Mesendoderm (in vitro differentiated cells): ENCODE measurements around the gene ETFA.
"Not testable (repeated sequence)": the region's sequence is repeated elsewhere in the genome, so short reads cannot be mapped to it uniquely, and the experiment has no call there.

Source experiments
- DNase-seq: peaks from one replicate; pipeline ENCODE4 v3.0.0; 2013
- H2AK5ac ChIP-seq: 2 replicates; pipeline ENCODE4 v1.6.1; 2013; ENCODE audit warnings: low read length, inconsistent platforms
- H2BK120ac ChIP-seq: 2 replicates; pipeline ENCODE4 v1.6.1; 2013; ENCODE audit warnings: low read depth, mild to moderate bottlenecking, low read length, moderate library complexity, mixed read lengths
- H2BK15ac ChIP-seq: replicated peaks from 2 replicates; pipeline ENCODE4 v1.6.1; 2013; ENCODE audit warnings: low read depth, mild to moderate bottlenecking, moderate library complexity
- H2BK5ac ChIP-seq: 2 replicates; pipeline ENCODE4 v1.6.1; 2013; ENCODE audit warnings: low read length, inconsistent platforms
- H3K18ac ChIP-seq: 2 replicates; pipeline ENCODE4 v1.6.1; 2013; ENCODE audit warnings: mild to moderate bottlenecking, low read length, mixed read lengths
- H3K23ac ChIP-seq: one replicate; pipeline ENCODE4 v1.6.1; 2013; ENCODE audit warnings: low read length
- H3K27ac ChIP-seq: 2 replicates; pipeline ENCODE4 v1.5.1; 2013; ENCODE audit warnings: low read depth, mild to moderate bottlenecking, inconsistent platforms, low read length, moderate library complexity
- H3K27me3 ChIP-seq: 2 replicates; pipeline ENCODE4 v1.6.1; 2013; ENCODE audit warnings: low read length, control low read depth, mild to moderate bottlenecking, inconsistent platforms; ENCODE audit not compliant: insufficient read depth, poor library complexity
- H3K36me3 ChIP-seq: 2 replicates; pipeline ENCODE4 v1.6.1; 2013; ENCODE audit warnings: low read length, inconsistent platforms; ENCODE audit not compliant: control insufficient read depth, insufficient read depth
- H3K4ac ChIP-seq: one replicate; pipeline ENCODE4 v1.6.1; 2013; ENCODE audit warnings: low read depth, mild to moderate bottlenecking, low read length, moderate library complexity
- H3K4me1 ChIP-seq: 2 replicates; pipeline ENCODE4 v1.6.1; 2013; ENCODE audit warnings: low read depth, low read length, inconsistent platforms; ENCODE audit not compliant: control insufficient read depth
- H3K4me2 ChIP-seq: 2 replicates; pipeline ENCODE4 v1.6.1; 2013; ENCODE audit warnings: low read length
- H3K4me3 ChIP-seq: 2 replicates; pipeline ENCODE4 v1.5.1; 2013; ENCODE audit warnings: mild to moderate bottlenecking, low read length
- H3K56ac ChIP-seq: one replicate; pipeline ENCODE4 v1.6.1; 2013; ENCODE audit warnings: low read length
- H3K79me1 ChIP-seq: 2 replicates; pipeline ENCODE4 v1.6.1; 2013; ENCODE audit warnings: low read length, inconsistent platforms
- H3K79me2 ChIP-seq: 2 replicates; pipeline ENCODE4 v1.6.1; 2013; ENCODE audit warnings: mild to moderate bottlenecking, low read length; ENCODE audit not compliant: control insufficient read depth, insufficient read depth
- H3K9ac ChIP-seq: 2 replicates; pipeline ENCODE4 v1.6.1; 2013; ENCODE audit warnings: low read length, inconsistent platforms
- H4K5ac ChIP-seq: one replicate; pipeline ENCODE4 v1.6.1; 2013; ENCODE audit warnings: low read length
- H4K8ac ChIP-seq: one replicate; pipeline ENCODE4 v1.6.1; 2013; ENCODE audit warnings: low read depth, mild to moderate bottlenecking, control low read depth, low read length, moderate library complexity
- WGBS: extraction: QIAGEN DNeasy Blood & Tissue Kit; methylation state at CpG from one replicate; pipeline ENCODE4 v1.1.7; 2013; ENCODE audit warnings: low lambda C conversion rate, missing lambda C conversion rate; ENCODE audit not compliant: insufficient coverage; ENCODE audit errors: extremely low coverage; 5-methylcytosine and 5-hydroxymethylcytosine counted together

ETFA gene

GRCh38 chr15:76298986-76299385, 12.3 kb downstream of the ETFA start:
- H3K4ac ChIP-seq: no peak overlapping the region
- H3K9ac ChIP-seq: no peak overlapping the region
- H2BK120ac ChIP-seq: no peak overlapping the region
- no peak overlapping the region for H3K23ac ChIP-seq
- H2BK5ac ChIP-seq: no peak overlapping the region
- H3K4me2 ChIP-seq: no peak overlapping the region
- no CpG with 5 or more reads among the region's 3 CpGs for whole genome bisulfite sequencing
- DNase-seq: no peak
- no peak overlapping the region for H3K4me3 ChIP-seq
- no peak overlapping the region for H4K8ac ChIP-seq
- no peak overlapping the region for H2AK5ac ChIP-seq
- no peak overlapping the region for H2BK15ac ChIP-seq
- no peak overlapping the region for H4K5ac ChIP-seq
- no peak overlapping the region for H3K56ac ChIP-seq
- H3K79me2 ChIP-seq: peaks cover 3% of the 10 kb centered on the region
- H3K36me3 ChIP-seq: no peaks in the 10 kb centered on the region
- H3K18ac ChIP-seq: no peak overlapping the region
- peaks cover 2% of the 10 kb centered on the region for H3K4me1 ChIP-seq
- H3K27ac ChIP-seq: no peak overlapping the region
- peaks cover 9% of the 10 kb centered on the region for H3K79me1 ChIP-seq
- no peaks in the 10 kb centered on the region for H3K27me3 ChIP-seq

- DNase-seq, H3K27me3 ChIP-seq, H3K36me3 ChIP-seq, H3K9ac ChIP-seq, H3K79me1 ChIP-seq, H2BK120ac ChIP-seq, H2AK5ac ChIP-seq, H3K27ac ChIP-seq, H4K5ac ChIP-seq, H3K4me2 ChIP-seq, H3K4me3 ChIP-seq, H2BK15ac ChIP-seq, H3K4me1 ChIP-seq, H2BK5ac ChIP-seq, H3K4ac ChIP-seq, H3K79me2 ChIP-seq, H4K8ac ChIP-seq, H3K56ac ChIP-seq, H3K23ac ChIP-seq, H3K18ac ChIP-seq: not testable (repeated sequence)
- no CpG with 5 or more reads among the region's 4 CpGs for WGBS
Observed at GRCh38 chr15:76297951-76298350, 13.3 kb downstream of the ETFA start.

GRCh38 chr15:76296849-76297248, 14.4 kb downstream of the ETFA start:
- Histone ChIP-seq H3K4ac (no peak overlapping the region), H3K4me2 (no peak overlapping the region), H3K27me3 (no peaks in the 10 kb centered on the region), H3K79me1 (peaks cover 7% of the 10 kb centered on the region), H4K8ac (no peak overlapping the region), H3K4me3 (no peak overlapping the region), H2AK5ac (no peak overlapping the region), H3K23ac (no peak overlapping the region), H3K18ac (no peak overlapping the region), H3K79me2 (peaks cover 2% of the 10 kb centered on the region), H2BK5ac (no peak overlapping the region), H4K5ac (no peak overlapping the region), H3K36me3 (no peaks in the 10 kb centered on the region), H2BK120ac (no peak overlapping the region), H3K27ac (no peak overlapping the region), H3K56ac (no peak overlapping the region), H3K4me1 (peaks cover 2% of the 10 kb centered on the region), H3K9ac (no peak overlapping the region), H2BK15ac (no peak overlapping the region)
- no peak for DNase-seq
- whole genome bisulfite sequencing: no CpG with 5 or more reads among the region's 1 CpG

GRCh38 chr15:76294463-76294862, 16.8 kb downstream of the ETFA start:
- H2BK15ac ChIP-seq, H3K27ac ChIP-seq, H3K79me2 ChIP-seq, H3K18ac ChIP-seq, H3K9ac ChIP-seq, H3K4me2 ChIP-seq, H3K27me3 ChIP-seq, H2BK5ac ChIP-seq, H3K4me3 ChIP-seq, H3K36me3 ChIP-seq, H2BK120ac ChIP-seq, H3K56ac ChIP-seq, H2AK5ac ChIP-seq, H3K23ac ChIP-seq, H3K4ac ChIP-seq, H4K8ac ChIP-seq, H3K79me1 ChIP-seq, H4K5ac ChIP-seq, DNase-seq, H3K4me1 ChIP-seq: not testable (repeated sequence)
- no CpG with 5 or more reads among the region's 1 CpG for whole genome bisulfite sequencing

GRCh38 chr15:76293361-76293760, 17.9 kb downstream of the ETFA start:
- no peak overlapping the region for H3K4me3 ChIP-seq
- no peak overlapping the region for H3K4ac ChIP-seq
- no peaks in the 10 kb centered on the region for H3K79me2 ChIP-seq
- no peak overlapping the region for H2BK120ac ChIP-seq
- H3K56ac ChIP-seq: no peak overlapping the region
- DNase-seq: no peak
- no peak overlapping the region for H4K8ac ChIP-seq
- no peak overlapping the region for H2AK5ac ChIP-seq
- H3K4me2 ChIP-seq: no peak overlapping the region
- H2BK5ac ChIP-seq: no peak overlapping the region
- no peaks in the 10 kb centered on the region for H3K36me3 ChIP-seq
- no peak overlapping the region for H3K9ac ChIP-seq
- no peak overlapping the region for H2BK15ac ChIP-seq
- H3K27me3 ChIP-seq: no peaks in the 10 kb centered on the region
- H3K23ac ChIP-seq: no peak overlapping the region
- no CpG with 5 or more reads among the region's 1 CpG for WGBS
- H3K79me1 ChIP-seq: peaks cover 2% of the 10 kb centered on the region
- no peak overlapping the region for H4K5ac ChIP-seq
- H3K18ac ChIP-seq: no peak overlapping the region
- H3K27ac ChIP-seq: no peak overlapping the region
- H3K4me1 ChIP-seq: peaks cover 2% of the 10 kb centered on the region

GRCh38 chr15:76289582-76289981, 21.7 kb downstream of the ETFA start:
- Histone ChIP-seq H3K27ac (no peak overlapping the region), H3K4me1 (no peaks in the 10 kb centered on the region), H2BK5ac (no peak overlapping the region), H3K9ac (no peak overlapping the region), H3K27me3 (no peaks in the 10 kb centered on the region), H2BK15ac (no peak overlapping the region), H3K18ac (no peak overlapping the region), H2BK120ac (no peak overlapping the region), H3K4me2 (no peak overlapping the region), H3K23ac (no peak overlapping the region), H3K79me2 (no peaks in the 10 kb centered on the region), H3K36me3 (no peaks in the 10 kb centered on the region), H4K5ac (no peak overlapping the region), H2AK5ac (no peak overlapping the region), H3K56ac (no peak overlapping the region), H3K4ac (no peak overlapping the region), H4K8ac (no peak overlapping the region), H3K4me3 (no peak overlapping the region), H3K79me1 (no peaks in the 10 kb centered on the region)
- no peak for DNase-seq
- no CpG with 5 or more reads among the region's 3 CpGs for WGBS
